Activated CD4-positive, alpha-beta T cell treated with anti-CD3 and anti-CD28 coated beads for 1 hour (primary cell): ENCODE data around the gene DGCR2.
"Not testable (repeated sequence)": the region's sequence is repeated elsewhere in the genome, so short reads cannot be mapped to it uniquely, and the experiment has no call there.

ENCODE experiments used
- DNase-seq: peaks from one replicate; pipeline ENCODE4 v3.0.0-alpha.2; 2020

Gene DGCR2

DNA sequence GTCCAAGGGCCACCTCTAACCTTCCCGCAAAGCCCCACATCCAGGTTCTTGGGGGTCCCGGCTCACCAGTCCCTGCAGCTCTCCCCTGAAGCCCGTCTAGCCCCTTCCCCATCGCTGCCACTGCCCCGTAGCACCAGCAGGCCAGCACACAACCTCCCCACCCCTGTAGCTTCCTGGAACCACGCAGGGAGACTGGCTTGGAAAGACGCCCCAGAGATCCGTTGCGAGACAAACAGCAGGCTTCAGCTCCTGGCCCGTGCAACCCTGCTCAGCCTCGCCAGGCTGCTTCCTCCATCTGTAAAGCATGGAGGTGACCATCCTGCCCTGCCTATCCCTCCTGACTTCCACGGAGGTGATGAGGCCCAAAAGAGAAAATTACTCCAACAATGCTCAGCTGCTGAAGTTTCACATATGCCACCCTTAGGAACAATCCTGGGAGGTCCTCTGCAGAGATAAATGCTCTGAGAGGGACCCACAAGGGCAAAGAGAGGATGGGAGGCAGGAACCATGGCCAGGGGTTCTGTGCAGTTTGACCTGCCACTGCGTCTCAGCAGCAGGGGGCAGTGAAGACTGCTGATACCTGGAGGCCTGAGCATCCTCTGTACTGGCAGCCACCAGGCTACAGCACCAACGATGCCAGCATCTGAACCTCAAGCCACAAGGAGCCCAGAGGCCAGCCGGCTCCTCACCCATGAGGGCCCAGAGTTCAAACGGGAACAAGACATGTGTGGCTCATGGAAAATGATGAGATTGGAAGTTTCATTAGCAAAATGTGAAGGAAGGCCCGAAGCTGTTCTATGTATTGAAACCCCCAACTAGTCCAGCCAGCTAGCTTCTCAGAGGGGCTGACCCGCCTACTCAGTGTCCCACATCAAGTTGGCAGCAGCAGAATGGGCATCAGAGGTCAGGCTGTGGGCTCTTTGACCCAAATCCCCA is 16.1 kb downstream of the DGCR2 start:
- peak; percentile 45 for DNase-seq

DNA sequence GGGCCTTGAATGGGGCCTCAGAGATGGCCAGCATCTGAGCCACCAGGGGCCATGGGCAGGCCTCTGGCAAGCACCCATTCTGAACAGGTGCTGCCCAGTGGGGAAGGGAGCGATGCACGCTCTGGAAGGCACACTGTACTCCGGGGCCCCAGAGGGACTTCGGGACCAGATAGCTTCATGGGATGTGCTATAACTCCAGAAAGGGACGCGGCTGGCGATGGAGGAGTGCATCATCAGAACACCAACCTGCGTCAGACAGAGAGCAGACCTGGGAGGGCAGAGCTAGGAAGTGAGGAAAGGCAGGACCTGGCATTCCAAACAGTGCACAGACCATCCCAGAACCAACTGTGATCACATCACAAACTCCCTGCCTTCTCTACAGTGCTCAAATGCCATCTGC is 16.8 kb downstream of the DGCR2 start:
- no peak for DNase-seq

- no peak for DNase-seq
Measured at GRCh38 chr22:19103880-19104821, 18.1 kb downstream of the DGCR2 start.

GRCh38 chr22:19098157-19098556 is 24.1 kb downstream of the DGCR2 start:
- DNase-seq: no peak

DNA sequence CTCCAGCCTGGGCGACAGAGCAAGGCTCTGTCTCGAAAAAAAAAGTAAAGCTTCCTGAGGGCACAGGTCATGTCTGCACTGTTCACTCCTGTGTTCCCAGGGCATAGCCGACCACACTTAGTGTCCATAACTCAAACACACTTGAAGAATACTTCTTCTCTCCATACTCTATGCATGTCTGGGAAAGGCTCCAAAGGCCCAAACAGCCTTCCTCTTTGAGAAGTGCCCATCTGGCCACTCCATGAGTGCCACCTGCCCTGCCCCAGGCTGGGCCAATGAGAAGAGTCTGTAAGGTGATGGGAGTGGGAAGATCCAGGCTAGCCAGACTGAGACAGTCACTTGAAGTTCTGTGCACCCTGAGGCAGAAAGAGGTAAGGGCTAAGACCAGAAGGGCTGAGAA is 24.7 kb downstream of the DGCR2 start:
- no peak for DNase-seq

GRCh38 chr22:19096555-19096954 is 25.7 kb downstream of the DGCR2 start:
- DNase-seq: no peak

- DNase-seq: no peak
Measured at GRCh38 chr22:19094393-19094997, 27.7 kb downstream of the DGCR2 start.

DNA sequence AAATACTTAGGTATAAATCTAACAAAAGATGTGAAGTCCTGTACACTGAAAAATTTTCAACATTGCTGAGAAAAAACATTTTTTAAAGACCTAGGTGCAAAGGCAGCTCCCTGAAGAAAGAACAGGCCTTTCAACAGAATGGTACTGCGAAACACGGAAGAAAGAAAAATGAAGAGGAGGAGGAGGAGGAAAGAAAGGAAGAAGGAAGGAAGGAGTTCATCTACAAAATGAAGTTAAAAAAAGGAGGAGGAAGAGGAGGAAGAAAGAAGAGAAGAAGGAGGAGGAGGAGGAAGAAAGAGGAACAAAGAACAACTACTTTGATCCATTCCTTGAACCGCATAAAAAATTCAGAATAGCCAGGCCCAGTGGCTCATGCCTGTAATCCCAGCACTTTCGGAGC is 29.5 kb downstream of the DGCR2 start:
- DNase-seq: no peak

DNA sequence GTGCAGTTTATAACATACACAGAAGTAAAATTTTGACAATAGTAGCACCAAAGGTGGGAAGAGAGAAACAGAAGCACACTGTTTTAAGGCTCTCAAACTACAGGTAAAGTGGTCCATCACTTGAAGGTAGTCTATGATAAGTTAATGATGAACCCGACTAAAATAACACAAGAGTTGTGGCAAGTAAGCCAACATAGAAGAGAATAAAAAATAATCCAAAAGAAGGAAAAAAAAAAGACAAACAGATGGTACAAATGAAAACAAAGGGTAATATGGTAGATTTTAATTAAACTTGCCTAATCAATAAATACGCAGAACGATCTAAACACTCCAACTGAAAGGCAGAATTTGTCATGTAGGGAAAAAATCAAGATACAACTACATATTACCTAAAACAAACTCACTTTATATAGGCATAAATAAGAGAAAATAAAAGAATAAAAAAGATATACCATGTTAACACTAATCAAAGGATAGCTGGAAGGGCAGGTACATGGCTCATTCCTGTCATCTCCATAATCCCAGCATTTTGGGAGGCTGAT is 31.6 kb downstream of the DGCR2 start:
- no peak for DNase-seq

- DNase-seq: no peak
Measured at GRCh38 chr22:19090183-19090582, 32.0 kb downstream of the DGCR2 start.

DNA sequence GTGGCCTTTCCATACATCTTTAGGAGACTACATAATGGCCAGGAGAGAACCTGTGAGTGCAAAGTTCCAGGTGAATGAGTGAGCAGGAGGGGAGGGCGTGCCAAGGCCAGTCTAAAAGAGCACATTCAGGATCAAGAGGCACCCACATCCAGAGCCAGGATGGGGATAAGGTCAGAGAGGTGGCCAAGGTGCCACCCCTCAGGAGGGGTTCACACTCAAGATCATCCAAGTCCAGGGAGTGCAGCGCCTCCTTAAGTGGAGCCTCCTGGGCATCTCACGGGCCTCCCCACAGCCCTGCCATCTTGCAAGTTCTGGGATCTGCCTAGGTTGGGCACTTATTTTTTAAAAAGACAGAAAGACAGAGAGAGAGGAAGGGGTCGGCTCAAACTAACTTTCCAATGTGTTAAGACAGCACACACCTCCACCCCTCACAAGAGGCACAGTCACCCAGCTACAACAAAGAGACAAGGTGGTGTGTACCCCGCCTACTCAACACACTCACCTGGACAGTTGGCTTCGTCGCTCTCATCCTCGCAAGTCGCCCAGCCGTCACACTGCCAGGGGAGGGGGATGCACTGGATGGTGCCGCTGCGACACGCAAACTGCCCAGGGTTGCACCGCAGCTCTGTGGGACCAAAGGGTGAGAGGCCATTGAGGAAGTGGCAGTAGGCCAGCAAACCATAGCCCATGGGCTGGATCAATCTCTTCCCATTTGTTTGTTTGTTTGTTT is 33.2 kb downstream of the DGCR2 start:
- DNase-seq: no peak

- DNase-seq: no peak
Measured at GRCh38 chr22:19086896-19087295, 35.3 kb downstream of the DGCR2 start.

GRCh38 chr22:19086417-19086816 is 35.8 kb downstream of the DGCR2 start:
- DNase-seq: no peak

GRCh38 chr22:19085233-19085718 is 36.9 kb downstream of the DGCR2 start:
- DNase-seq: no peak

GRCh38 chr22:19084586-19084985 is 37.6 kb downstream of the DGCR2 start:
- not testable (repeated sequence) for DNase-seq

DNA sequence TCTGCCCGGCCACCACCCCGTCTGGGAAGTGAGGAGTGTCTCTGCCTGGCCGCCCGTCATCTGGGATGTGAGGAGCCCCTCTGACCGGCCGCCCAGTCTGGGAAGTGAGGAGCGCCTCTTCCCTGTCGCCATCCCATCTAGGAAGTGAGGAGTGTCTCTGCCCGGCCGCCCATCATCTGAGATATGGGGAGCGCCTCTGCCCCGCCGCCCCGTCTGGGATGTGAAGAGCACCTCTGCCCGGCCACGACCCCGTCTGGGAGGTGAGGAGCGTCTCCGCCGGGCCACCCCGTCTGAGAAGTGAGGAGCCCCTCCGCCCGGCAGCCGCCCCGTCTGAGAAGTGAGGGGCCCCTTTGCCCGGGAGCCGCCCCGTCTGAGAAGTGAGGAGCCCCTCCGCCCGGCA is 38.1 kb downstream of the DGCR2 start:
- DNase-seq: not testable (repeated sequence)

DNA sequence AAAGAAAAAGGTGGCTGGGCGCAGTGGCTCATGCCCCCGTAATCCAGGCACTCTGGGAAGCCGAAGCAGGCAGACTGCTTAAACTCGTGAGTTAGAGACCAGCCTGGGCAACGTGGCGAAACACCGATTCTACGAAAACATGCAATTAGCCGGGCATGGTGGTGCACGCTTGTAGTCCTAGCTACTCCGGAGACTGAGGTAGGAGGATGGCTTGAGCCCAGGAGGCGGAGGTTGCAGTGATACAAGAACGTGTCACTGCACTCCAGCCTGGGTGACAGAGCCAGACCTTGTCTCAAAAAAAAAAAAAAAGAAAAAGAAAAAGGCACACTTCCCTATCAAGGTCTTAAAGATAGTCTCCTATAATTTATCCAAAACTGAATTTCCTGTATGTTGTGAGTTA is 39.4 kb downstream of the DGCR2 start:
- no peak for DNase-seq

- DNase-seq: no peak
Measured at GRCh38 chr22:19082101-19082500, 40.1 kb downstream of the DGCR2 start.

- DNase-seq: no peak
Measured at GRCh38 chr22:19081351-19081750, 40.9 kb downstream of the DGCR2 start.

GRCh38 chr22:19080853-19081252 is 41.4 kb downstream of the DGCR2 start:
- DNase-seq: no peak

- DNase-seq: no peak
Measured at GRCh38 chr22:19079691-19080090, 42.5 kb downstream of the DGCR2 start.

- no peak for DNase-seq
Measured at GRCh38 chr22:19075404-19075803, 46.8 kb downstream of the DGCR2 start.
